Measurements from ENCODE around the gene BSDC1.

DNA sequence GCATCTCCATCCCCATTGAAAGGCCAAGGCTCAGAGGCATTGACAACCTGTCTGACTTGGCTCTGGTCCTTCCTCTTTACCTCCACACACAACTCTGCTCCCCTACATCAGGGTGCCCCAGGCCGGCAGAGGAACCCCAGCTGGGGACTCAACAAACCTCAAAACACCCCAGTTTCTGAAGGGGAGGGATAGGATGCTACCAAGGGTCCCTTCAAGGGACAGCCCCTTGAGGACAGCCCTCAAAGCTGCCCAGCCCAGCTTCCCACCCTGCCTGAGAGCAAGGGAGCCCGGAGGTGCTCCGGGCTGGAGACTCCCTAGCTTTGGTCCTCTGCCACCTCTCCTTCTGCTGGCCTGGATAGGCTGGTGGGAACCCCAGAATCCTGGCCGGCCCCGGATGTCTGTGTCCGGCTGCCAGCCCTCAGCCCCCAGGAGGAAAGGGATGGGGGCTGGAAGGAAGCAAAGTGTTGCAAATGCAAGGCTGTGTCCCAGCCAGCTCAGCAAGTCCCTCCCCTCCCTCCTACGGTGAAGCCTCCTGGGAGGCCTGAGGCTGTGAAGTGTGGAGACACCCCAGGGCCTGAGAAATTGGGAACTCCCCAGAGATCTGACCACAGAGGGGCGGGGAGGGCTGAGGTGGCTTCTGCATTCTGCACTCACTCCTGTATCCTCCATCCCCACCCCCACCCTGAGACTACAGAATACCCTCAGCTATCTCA is 57.1 kb downstream of the BSDC1 start:
- TF ChIP-seq, protein P1, sequence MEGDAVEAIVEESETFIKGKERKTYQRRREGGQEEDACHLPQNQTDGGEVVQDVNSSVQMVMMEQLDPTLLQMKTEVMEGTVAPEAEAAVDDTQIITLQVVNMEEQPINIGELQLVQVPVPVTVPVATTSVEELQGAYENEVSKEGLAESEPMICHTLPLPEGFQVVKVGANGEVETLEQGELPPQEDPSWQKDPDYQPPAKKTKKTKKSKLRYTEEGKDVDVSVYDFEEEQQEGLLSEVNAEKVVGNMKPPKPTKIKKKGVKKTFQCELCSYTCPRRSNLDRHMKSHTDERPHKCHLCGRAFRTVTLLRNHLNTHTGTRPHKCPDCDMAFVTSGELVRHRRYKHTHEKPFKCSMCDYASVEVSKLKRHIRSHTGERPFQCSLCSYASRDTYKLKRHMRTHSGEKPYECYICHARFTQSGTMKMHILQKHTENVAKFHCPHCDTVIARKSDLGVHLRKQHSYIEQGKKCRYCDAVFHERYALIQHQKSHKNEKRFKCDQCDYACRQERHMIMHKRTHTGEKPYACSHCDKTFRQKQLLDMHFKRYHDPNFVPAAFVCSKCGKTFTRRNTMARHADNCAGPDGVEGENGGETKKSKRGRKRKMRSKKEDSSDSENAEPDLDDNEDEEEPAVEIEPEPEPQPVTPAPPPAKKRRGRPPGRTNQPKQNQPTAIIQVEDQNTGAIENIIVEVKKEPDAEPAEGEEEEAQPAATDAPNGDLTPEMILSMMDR (IDR thresholded peaks at IDR 0.05; ENCODE audit: borderline replicate concordance, extremely low read depth, low read length, poor library complexity, severe bottlenecking): no peak
- no peak for TF ChIP-seq EZH2 (IDR thresholded peaks at IDR 0.05; ENCODE audit: borderline replicate concordance, low read depth, low read length, severe bottlenecking)

All from DND-41 (cell line).